GM18505 (cell line): ENCODE results near the gene FBXL17.
A peak's percentile ranks its signal among the peaks of the same experiment; 100 is the strongest.
"Not testable (repeated sequence)": the region's sequence is repeated elsewhere in the genome, so short reads cannot be mapped to it uniquely, and the experiment has no call there.

Source experiments
- ATAC-seq: cut with Tn5 transposase; IDR thresholded peaks from one replicate; pipeline ENCODE4 v1.9.1; 2021; ENCODE audit not compliant: unreplicated experiment
- POLR2A ChIP-seq: IDR thresholded peaks from 4 replicates; pipeline ENCODE4 v1.6.1; 2011; ENCODE audit warnings: borderline replicate concordance; ENCODE audit not compliant: insufficient read depth, insufficient read length; ENCODE audit errors: extremely low read depth

The FBXL17 gene

DNA sequence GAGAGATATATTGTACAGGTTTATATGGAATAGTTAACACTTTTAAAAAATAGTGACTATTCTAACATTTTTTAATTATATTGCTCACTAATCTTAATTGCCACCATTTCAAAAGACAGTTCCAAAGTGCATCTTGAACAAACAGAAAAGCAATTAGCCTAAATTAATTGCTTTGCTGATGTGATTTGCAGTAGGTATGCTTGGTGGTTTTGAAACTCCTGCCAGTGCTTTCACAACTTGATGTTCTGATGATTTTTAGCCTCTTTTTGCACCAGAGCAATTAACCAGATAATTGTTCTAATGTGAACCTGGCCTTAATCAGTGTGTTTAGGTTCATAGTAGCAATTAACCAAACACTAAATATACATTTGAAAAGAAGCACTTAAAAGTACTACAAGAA is 207.6 kb downstream of the FBXL17 start:
- ATAC-seq = no peak
- TF ChIP-seq POLR2A = no peak

DNA sequence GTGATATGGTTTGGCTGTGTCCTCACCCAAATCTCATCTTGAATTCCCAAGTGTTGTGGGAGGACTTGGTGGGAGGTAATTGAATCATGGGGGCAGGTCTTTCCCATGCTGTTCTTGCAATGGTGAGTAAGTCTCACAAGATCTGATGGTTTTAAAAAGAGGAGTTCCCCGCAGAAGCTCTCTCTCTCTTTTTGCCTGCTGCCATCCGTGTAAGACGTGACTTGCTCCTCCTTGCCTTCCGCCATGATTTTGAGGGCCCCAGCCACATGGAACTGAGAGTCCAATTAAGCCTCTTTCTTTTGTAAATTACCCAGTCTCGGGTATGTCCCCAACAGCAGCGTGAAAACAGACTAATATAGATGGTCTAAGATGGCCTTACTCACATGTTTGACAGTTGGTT is 210.1 kb downstream of the FBXL17 start:
- TF ChIP-seq POLR2A = no peak
- no peak for ATAC-seq

DNA sequence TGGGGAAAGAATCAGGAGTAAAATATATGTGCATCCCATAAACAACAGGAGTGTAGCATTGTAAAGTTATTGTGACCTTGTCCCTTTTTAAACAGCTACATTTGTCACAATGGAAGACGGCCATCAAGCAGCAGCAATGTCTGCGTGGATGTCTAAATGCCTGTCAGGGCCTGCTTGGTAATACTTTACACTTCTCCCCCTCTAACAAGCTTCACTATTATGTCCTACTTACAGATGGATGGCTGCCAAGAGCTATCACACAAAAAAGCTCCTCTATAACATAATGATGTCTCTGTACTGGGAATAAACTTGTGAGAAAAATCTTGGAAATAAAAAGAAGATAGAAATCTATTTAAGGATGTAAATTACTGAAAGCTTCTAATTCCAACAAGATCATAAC is 213.0 kb downstream of the FBXL17 start:
- no peak for TF ChIP-seq POLR2A
- no peak for ATAC-seq

DNA sequence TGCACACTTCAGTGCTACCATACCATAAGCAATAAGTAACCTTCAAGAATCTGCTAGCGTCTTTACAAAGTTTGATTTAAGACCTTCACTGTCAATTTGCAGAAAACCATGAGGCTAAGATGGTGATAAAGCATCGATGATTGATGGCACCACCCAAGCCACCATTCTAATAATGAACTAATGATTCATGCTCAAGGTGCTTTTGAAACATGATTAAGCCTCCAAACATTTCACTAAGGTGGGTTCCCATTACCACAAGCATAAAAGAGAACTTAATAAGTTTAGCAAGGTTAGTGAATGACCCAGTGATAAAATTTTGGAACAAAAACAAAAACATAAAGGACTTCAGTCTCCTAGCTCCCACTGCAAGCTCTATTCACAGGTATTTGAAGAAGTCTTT is 214.7 kb downstream of the FBXL17 start:
- ATAC-seq = no peak
- no peak for TF ChIP-seq POLR2A

DNA sequence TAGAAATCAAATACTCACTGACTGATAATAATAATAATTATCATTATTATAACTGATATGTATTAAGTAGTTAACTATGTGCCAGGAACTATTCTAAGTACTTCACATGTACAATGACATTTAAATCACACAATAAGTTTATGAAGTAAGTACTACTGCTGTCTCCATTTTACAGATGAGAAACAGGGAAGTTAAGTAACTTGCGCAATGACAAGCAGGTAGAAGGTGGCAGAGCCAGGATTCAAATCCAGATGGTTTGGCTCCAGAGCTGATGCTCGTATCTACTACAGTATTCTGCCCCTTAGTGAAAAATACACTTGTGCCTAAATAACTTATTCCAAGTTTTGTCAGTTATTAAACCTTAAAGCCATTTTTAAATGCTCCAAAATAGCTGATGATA is 217.3 kb downstream of the FBXL17 start:
- no peak for ATAC-seq
- no peak for TF ChIP-seq POLR2A

DNA sequence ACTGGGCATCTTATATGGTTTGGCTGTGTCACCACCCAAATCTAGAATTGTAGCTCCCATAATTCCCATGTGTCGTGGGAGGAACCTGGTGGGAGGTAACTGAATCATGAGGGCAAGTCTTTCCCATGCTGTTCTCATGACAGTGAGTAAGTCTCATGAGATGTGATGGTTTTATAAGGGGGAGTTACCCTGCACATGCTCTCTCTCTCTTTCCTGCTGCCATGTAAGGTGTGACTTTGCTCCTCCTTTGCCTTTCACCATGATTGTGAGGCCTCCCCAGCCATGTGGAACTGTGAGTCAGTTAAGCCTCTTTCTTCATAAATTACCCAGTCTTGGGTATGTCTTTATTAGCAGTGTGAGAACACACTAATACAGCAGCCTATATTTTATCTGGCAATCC is 229.0 kb downstream of the FBXL17 start:
- not testable (repeated sequence) for ATAC-seq

DNA sequence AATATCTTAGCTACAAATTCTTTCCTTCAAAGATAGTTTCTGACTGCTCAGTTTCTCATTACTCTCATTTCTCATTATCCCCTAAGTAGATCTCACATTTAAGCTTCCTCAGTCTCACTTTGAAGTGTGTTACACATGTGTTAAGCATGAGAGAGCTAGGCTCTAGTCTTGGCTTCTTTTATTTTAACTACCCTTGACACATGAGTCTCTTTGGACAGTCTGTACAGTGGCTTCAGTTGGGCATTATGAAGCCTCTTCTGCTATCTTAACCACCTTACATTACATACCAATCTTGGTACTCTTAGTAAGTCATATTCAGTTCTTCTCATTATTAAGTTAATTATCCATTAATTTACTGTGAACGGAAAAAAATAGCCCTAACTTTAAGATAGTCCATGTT is 232.5 kb downstream of the FBXL17 start:
- no peak for ATAC-seq

DNA sequence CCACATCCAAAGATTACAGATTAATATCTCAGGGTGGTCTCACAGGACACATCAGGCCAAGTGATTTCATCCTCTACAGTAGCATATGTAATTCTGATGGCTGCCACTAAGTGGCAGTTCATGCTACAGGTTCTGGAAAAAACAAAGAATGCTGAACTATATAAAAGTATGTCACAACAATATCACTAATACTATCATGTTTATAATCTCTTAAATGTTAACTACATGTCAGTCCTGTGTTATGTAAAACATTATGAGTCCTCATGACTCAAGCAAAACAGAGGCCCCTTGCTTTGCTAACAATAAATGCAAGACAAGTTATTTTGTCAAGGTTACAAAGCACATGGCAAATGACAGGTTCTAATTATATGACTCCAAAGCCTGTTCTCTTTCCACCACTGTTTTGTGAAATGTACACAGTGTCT is 233.2 kb downstream of the FBXL17 start:
- no peak for TF ChIP-seq POLR2A
- peak; percentile 61 for ATAC-seq

More for the DNA sequence above, 232.5 kb downstream of the FBXL17 start:
- no peak for TF ChIP-seq POLR2A

DNA sequence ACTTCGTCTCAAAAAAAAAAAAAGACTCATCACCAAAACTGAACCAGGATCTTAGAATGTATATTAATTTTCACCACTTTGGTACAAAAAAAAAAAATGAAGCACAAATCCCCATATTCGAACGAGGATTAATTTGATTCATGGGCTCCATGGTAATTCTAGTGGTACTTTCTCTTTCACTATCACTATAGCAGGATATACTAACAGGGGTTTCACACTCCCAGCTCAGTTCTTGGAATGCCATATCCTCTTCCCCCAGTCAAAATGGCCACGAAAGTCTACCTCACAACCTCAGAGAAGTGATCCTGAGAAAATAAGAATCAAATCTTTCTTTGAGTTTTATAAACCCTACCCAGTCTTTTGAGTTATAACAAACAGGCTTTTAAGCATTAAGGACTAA is 235.7 kb downstream of the FBXL17 start:
- ATAC-seq = no peak

DNA sequence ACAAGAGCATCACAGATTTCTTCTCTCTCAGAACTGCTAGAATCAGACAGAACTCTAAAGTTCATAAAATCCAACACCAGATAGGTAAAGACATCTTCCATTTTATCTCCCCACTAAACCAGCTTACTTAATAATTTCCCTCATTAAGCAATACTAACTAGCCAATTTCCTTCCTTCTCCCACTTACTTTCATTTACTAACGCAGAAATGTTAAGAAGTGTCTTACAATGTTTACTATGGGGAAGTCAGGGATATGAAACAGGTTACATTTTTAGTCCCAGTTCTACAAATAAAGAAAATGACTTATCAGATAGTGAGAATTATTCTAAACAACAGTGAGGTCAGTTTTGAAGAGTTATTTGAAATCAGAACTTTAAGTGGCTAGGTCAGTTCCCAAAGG is 236.5 kb downstream of the FBXL17 start:
- TF ChIP-seq POLR2A = no peak
- ATAC-seq = no peak

More for the DNA sequence above, 235.7 kb downstream of the FBXL17 start:
- no peak for TF ChIP-seq POLR2A

DNA sequence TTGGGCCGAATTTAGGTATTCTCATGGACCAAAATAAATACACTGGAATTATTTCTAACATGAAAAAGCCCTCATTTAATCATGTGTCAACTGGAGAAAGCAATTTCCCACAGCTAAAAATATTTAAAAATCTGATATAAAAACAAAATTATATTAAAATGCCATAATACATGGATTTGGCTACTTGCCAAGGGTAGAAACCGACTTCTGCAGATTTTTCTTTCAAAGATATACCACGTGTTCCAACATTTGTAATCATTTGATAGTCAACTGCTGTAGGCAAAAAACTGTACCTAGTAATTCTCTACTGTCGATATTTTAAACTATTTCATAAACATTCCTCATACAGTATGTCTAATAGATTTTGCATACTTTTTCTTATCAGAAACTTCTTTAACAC is 237.6 kb downstream of the FBXL17 start:
- ATAC-seq = no peak
- no peak for TF ChIP-seq POLR2A

DNA sequence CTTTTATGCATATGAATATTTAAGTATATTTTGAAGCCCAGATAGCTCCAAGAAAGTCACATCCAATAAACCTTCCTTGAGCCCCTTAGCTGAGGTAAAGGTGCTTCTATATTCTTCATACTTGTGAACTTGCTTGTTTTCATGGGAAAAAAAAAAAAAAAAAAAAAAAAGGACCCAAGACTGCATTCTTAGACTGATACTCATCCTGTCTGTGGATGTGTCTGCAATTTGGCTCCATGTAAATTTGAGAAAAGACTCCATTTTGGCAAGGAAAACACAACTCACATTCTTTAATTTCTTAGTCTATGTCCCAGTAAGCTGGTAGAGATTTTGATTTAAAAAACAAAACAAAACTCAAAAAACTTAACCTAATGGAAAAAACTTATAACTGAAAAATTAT is 238.3 kb downstream of the FBXL17 start:
- ATAC-seq = no peak
- no peak for TF ChIP-seq POLR2A

DNA sequence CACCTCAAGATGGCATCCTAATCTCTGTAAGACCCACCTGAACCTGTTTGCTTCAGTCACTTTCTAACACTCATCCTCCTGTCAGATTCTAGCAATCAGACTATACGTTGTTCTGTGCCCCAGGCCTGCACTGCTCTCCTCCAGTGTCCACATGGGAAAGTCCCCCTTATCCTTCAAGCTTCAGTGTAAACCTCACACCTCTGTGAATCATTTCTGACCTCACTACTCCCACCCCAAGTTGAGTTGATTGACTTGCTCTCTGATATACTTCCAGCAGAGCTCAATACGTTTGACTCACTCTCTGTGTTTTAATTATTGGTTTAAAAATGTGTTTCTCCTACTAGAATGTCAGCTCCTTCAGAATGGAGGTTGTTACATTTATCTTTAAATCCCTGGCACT is 240.2 kb downstream of the FBXL17 start:
- no peak for ATAC-seq
- no peak for TF ChIP-seq POLR2A

DNA sequence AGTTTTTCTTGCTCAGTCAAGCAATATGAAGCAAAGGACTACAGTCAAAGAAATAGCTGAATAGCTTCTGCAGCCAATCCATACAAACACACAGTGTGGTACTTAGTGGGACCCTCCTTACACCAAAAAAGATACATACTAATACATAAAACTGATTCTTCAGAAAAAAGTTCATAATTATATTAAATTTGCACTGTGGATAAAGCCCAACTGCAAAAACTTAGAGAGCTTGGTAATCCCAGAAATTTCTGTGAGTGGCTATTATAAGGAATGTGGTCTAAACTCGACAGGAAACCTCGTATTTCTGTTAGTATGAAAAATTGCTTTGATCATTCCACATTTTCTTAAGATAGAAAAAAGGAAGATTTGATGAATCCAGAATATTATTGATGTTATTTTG is 245.4 kb downstream of the FBXL17 start:
- no peak for TF ChIP-seq POLR2A
- no peak for ATAC-seq

DNA sequence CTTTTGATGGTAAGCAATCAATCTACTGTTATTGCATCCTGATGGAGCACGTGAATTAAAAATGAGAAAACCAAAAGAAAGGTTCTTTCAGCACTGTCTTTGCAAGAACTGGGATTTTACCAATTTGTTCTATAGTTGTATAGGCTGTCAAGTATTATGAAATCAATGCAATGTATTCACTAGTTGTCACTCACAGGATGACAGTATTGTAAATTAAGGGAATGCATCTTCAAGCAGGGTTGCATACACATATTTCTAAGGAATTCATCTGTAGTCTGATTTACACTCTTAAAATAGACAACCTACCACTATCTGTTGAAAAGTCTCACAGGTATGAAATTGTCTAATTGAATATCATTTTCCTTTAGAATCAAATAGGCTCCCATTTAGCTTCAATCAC is 252.8 kb downstream of the FBXL17 start:
- TF ChIP-seq POLR2A = no peak

More for the DNA sequence above, 252.8 kb downstream of the FBXL17 start:
- ATAC-seq = no peak
